Endothelial cell of umbilical vein (primary cell): ENCODE results near the gene SLC36A4. TPM values are rescaled to one million over a fixed set of nuclear protein-coding genes. Genes with fewer than 3 reads are reported as not detected.

ENCODE experiments used
- BruUV-seq: library from RNA; stranded (reverse); fragments of 400-500 nt; replicated peaks from 2 replicates; lab custom pipeline; 2021; lab: Mats Ljungman, UMichigan
- CTCF ChIA-PET: fragments of 300-600, 350-600 bp; sonication (Branson Sonifier 250); formaldehyde crosslinking; loops from one replicate; lab custom pipeline; 2021; ENCODE audit warnings: antibody characterized with exemption, inconsistent platforms; lab: Charles Lee
- POLR2A ChIA-PET: fragments of 300-600, 350-600 bp; sonication (Branson Sonifier 250); formaldehyde crosslinking; loops from one replicate; lab custom pipeline; 2021; ENCODE audit warnings: antibody characterized with exemption, inconsistent platforms; lab: Charles Lee
- DNase-seq: peaks from one replicate; pipeline ENCODE4 v3.0.0-alpha.2; 2011; ENCODE audit warnings: low read depth, low spot score
- FAIRE-seq: peaks from 2 replicates; lab custom pipeline; 2011; peaks lifted over from hg19 to GRCh38; lab: Jason Lieb, UNC
- H2AFZ ChIP-seq: 2 replicates; pipeline ENCODE4 v1.6.0; 2012; ENCODE audit warnings: low read depth, low read length, control low read depth, inconsistent platforms
- H3K27ac ChIP-seq: 2 replicates; pipeline ENCODE4 v1.5.1; 2011; ENCODE audit warnings: low read depth, mild to moderate bottlenecking, control low read depth, low read length, moderate library complexity; ENCODE audit not compliant: insufficient read depth
- H3K27me3 ChIP-seq, 2 experiments: 2 replicates each; pipeline versions ENCODE4 v1.6.0 to v1.6.1; 2011; ENCODE audit warnings: low read length in 2 of 2, mixed read lengths in 1 of 2; ENCODE audit not compliant: control insufficient read depth in 2 of 2, insufficient read depth in 2 of 2
- H3K36me3 ChIP-seq, 2 experiments: 2 replicates in 1 of 2; 3 replicates in 1 of 2; pipeline ENCODE4 v1.5.1; 2011; ENCODE audit warnings: low read length in 2 of 2, mild to moderate bottlenecking in 1 of 2, moderate library complexity in 1 of 2; ENCODE audit not compliant: control insufficient read depth in 2 of 2, insufficient read depth in 2 of 2; ENCODE audit errors: extremely low read depth in 1 of 2
- H3K4me1 ChIP-seq: 3 replicates; pipeline ENCODE4 v1.5.1; 2011; ENCODE audit warnings: mild to moderate bottlenecking, low read length; ENCODE audit not compliant: control insufficient read depth, insufficient read depth; ENCODE audit errors: extremely low read depth
- H3K4me2 ChIP-seq: 2 replicates; pipeline ENCODE4 v1.6.1; 2011; ENCODE audit warnings: low read length, control low read depth, mixed read lengths; ENCODE audit not compliant: insufficient read depth
- H3K4me3 ChIP-seq, 3 experiments: fragments of 200-600 bp in 1 of 3; sonication (generic), shearing (Covaris generic) in 1 of 3; replicated peaks in 1 of 3; 2 replicates each; pipeline ENCODE4 v1.5.1; 2011 to 2016; ENCODE audit warnings: control low read depth in 3 of 3, low read length in 3 of 3, mild to moderate bottlenecking in 2 of 3, inconsistent platforms in 1 of 3, low read depth in 1 of 3, moderate library complexity in 1 of 3; ENCODE audit not compliant: insufficient read depth in 1 of 3
- H3K79me2 ChIP-seq: 2 replicates; pipeline ENCODE4 v1.6.0; 2012; ENCODE audit warnings: low read length, inconsistent platforms; ENCODE audit not compliant: control insufficient read depth, insufficient read depth
- H3K9ac ChIP-seq: replicated peaks from 2 replicates; pipeline ENCODE3; 2011; ENCODE audit warnings: low read length, control low read depth; ENCODE audit not compliant: insufficient read depth; ENCODE audit errors: extremely low read depth
- H3K9me1 ChIP-seq: replicated peaks from 3 replicates; pipeline ENCODE4 v1.6.0; 2011; ENCODE audit warnings: mild to moderate bottlenecking, low read length; ENCODE audit not compliant: control insufficient read depth, insufficient read depth; ENCODE audit errors: extremely low read depth
- H3K9me3 ChIP-seq: replicated peaks from 2 replicates; pipeline ENCODE4 v1.5.1; 2012; ENCODE audit warnings: low read length, inconsistent platforms; ENCODE audit not compliant: control insufficient read depth, insufficient read depth
- H4K20me1 ChIP-seq: replicated peaks from 2 replicates; pipeline ENCODE3; 2011; ENCODE audit warnings: mild to moderate bottlenecking, low read length; ENCODE audit not compliant: control insufficient read depth, insufficient read depth; ENCODE audit errors: extremely low read depth
- CTCF ChIP-seq, 2 donors: IDR thresholded peaks; 1 replicate in 1 of 2; 2 replicates in 1 of 2; pipeline ENCODE4 v1.5.1; 2011; ENCODE audit warnings: low read length in 2 of 2, mild to moderate bottlenecking in 2 of 2, moderate library complexity in 2 of 2, control low read depth in 1 of 2, inconsistent platforms in 1 of 2, low read depth in 1 of 2; ENCODE audit not compliant: insufficient read depth in 1 of 2; ENCODE audit errors: extremely low read depth in 1 of 2
- EZH2 ChIP-seq: IDR thresholded peaks from 2 replicates; pipeline ENCODE4 v1.6.1; 2012; ENCODE audit warnings: borderline replicate concordance, low read depth, mild to moderate bottlenecking, moderate library complexity, low read length, inconsistent platforms; ENCODE audit not compliant: severe bottlenecking
- FOS ChIP-seq: IDR thresholded peaks from 2 replicates; pipeline ENCODE4 v1.6.1; 2011; ENCODE audit warnings: mild to moderate bottlenecking, low read length, moderate library complexity, borderline replicate concordance; ENCODE audit not compliant: insufficient read depth
- GATA2 ChIP-seq: IDR thresholded peaks from 2 replicates; pipeline ENCODE4 v1.7.0; 2011; ENCODE audit warnings: low read depth, mild to moderate bottlenecking, moderate library complexity, mixed read lengths, low read length; ENCODE audit not compliant: insufficient read length, insufficient read depth
- JUN ChIP-seq: IDR thresholded peaks from 2 replicates; pipeline ENCODE4 v1.6.1; 2011; ENCODE audit warnings: borderline replicate concordance, low read depth; ENCODE audit not compliant: insufficient read length, insufficient read depth
- MAX ChIP-seq: IDR thresholded peaks from 2 replicates; pipeline ENCODE4 v1.6.1; 2011; ENCODE audit not compliant: insufficient read depth, insufficient read length
- MYC ChIP-seq: IDR thresholded peaks from one replicate; pipeline ENCODE4 v1.6.1; 2011; ENCODE audit warnings: mild to moderate bottlenecking, low read depth, low read length
- POLR2A ChIP-seq: IDR thresholded peaks from 2 replicates; pipeline ENCODE4 v1.6.1; 2012; ENCODE audit warnings: low read depth, mild to moderate bottlenecking, control low read depth, low read length
- POLR2AphosphoS5 ChIP-seq: IDR thresholded peaks from 2 replicates; pipeline ENCODE4 v1.6.1; 2012; ENCODE audit warnings: low read depth, mild to moderate bottlenecking, control low read depth, low read length, moderate library complexity; ENCODE audit not compliant: insufficient read depth
- dilution Hi-C: fragments of 300-500 bp; cut with MboI; formaldehyde crosslinking; loops from one replicate; pipeline ENCODE4 v1.15.0; 2019; ENCODE audit warnings: low sequenced_read_pairs; ENCODE audit not compliant: extremely low pct_ligation_motif_present
- intact Hi-C: fragments of 100-400 bp; cut with micrococcal nuclease; formaldehyde crosslinking; loops from one replicate; pipeline ENCODE4 v1.10.0; 2022
- polyA plus RNA-seq, 4 experiments: library from polyadenylated mRNA; depleted of rRNA in 3 of 4; stranded (reverse) in 3 of 4; unstranded in 1 of 4; fragments of >200 nt; gene quantifications; 2 replicates each; pipeline versions ENCODE4 v1.2.1 to v1.2.3, GENCODE V29; 2011 to 2012; ENCODE audit warnings: missing spikeins in 1 of 4
- total RNA-seq: library from RNA; stranded (reverse); gene quantifications from 2 replicates; pipeline ENCODE4 v1.2.3, GENCODE V29; 2021

SLC36A4 gene
- total and polyA plus RNA-seq, 2 donors (not counting 3 experiments of a cell fraction or from before 2014, with no cell fraction given): 8.5 to 16.8 TPM

- H3K4me1 ChIP-seq: no peaks in the 10 kb centered on the region
- dilution Hi-C loops: no loop called here
Observed at GRCh38 chr11:93209466-93209865, 11.7 kb upstream of the SLC36A4 start.

More at GRCh38 chr11:93209466-93209865, 11.7 kb upstream of the SLC36A4 start:
- Histone ChIP-seq H2AFZ (no peak overlapping the region), H3K79me2 (no peaks in the 10 kb centered on the region), H4K20me1 (no peaks in the 10 kb centered on the region), H3K4me2 (no peak overlapping the region), H3K27me3 (peaks cover 0 to 2% of the 10 kb centered on the region in 2 experiments), H3K9ac (no peak overlapping the region), H3K4me3 (no peak overlapping the region), H3K9me3 (no peaks in the 10 kb centered on the region), H3K27ac (no peak overlapping the region), H3K9me1 (no peaks in the 10 kb centered on the region), H3K36me3 (no peaks in the 10 kb centered on the region)
- intact Hi-C loops: no loop called here
- ChIA-PET CTCF (no interaction called here), POLR2A (no interaction called here)
- FAIRE-seq (no peak), DNase-seq (no peak)
- TF ChIP-seq FOS (no peak), EZH2 (no peak), MYC (no peak), POLR2A (no peak), MAX (no peak), JUN (no peak), GATA2 (no peak), POLR2AphosphoS5 (no peak), CTCF (IDR thresholded peaks at IDR 0.05; ENCODE audit: extremely low read depth in 1 of 2, insufficient read depth in 1 of 2, low read depth in 1 of 2, low read length in 2 of 2) (no peak)
- no TSS peak for BruUV-seq
